ENCODE results near the gene LMBR1L. TPM values are rescaled to one million over a fixed set of nuclear protein-coding genes. Genes with fewer than 3 reads are reported as not detected.

LMBR1L gene
- total RNA-seq, 1 donor from 2014 or later: 26.3 TPM

Other genes starting within 250 kb of the LMBR1L start
- 0.41 TPM for gene RND1, start 245.0 kb downstream of the LMBR1L start, total RNA-seq
- gene FKBP11, start 185.4 kb downstream of the LMBR1L start, total RNA-seq: 3.7 TPM
- 49.6 TPM for gene ARF3, start 153.4 kb downstream of the LMBR1L start, total RNA-seq
- 0.43 TPM for gene WNT10B, start 139.1 kb downstream of the LMBR1L start, total RNA-seq
- gene WNT1, start 132.5 kb downstream of the LMBR1L start, total RNA-seq: not detected
- 0.49 TPM for gene DDN, start 111.5 kb downstream of the LMBR1L start, total RNA-seq
- 93.8 TPM for gene PRKAG1, start 92.1 kb downstream of the LMBR1L start, total RNA-seq
- 33.5 TPM for gene KMT2D, start 50.1 kb downstream of the LMBR1L start, total RNA-seq
- gene RHEBL1, start 40.9 kb downstream of the LMBR1L start, total RNA-seq: 0.41 TPM
- 0.87 TPM for gene DHH, start 16.0 kb downstream of the LMBR1L start, total RNA-seq
- 510 TPM for gene TUBA1B, start 20.5 kb upstream of the LMBR1L start, total RNA-seq
- gene TUBA1A, start 78.2 kb upstream of the LMBR1L start, total RNA-seq: 135 TPM
- gene TUBA1C, start 154.2 kb upstream of the LMBR1L start, total RNA-seq: 86.2 TPM
- 0.57 TPM for gene PRPH, start 184.3 kb upstream of the LMBR1L start, total RNA-seq
- gene TROAP, start 212.4 kb upstream of the LMBR1L start, total RNA-seq: 0.97 TPM
- gene C1QL4, start 226.3 kb upstream of the LMBR1L start, total RNA-seq: not detected
- not detected for gene DNAJC22, start 236.0 kb upstream of the LMBR1L start, total RNA-seq

Data from Right ventricle myocardium inferior (tissue), 1 donor.